Activated T-helper 9 cell treated with anti-CD3 and anti-CD28 coated beads, Interleukin-2, amount 50 U/mL, for 16 hours (primary cell): Measurements from ENCODE around the gene GREM2.

Source experiments
- DNase-seq: peaks from one replicate; pipeline ENCODE4 v3.0.0-alpha.2; 2020; ENCODE audit warnings: low read depth

The GREM2 gene

DNA sequence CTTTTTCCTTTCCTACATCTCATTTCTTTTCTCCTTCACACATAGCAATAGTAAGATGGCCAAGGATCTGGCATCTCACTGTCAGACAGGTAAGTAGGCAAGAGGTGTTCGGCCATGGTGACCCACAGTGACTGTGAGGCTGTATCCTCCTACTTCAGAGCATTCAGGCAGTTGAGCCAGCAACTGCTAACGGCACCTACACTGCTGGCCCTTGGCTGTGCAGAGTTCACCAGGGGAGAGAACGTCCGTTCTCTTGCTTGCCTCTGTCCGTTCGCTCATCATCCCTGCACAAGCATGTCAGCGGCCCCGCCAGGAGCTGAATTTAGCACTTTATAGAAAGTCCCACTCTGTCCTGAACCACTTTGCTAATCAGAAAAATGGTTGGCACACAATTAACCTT is 113.6 kb downstream of the GREM2 start:
- no peak for DNase-seq

DNA sequence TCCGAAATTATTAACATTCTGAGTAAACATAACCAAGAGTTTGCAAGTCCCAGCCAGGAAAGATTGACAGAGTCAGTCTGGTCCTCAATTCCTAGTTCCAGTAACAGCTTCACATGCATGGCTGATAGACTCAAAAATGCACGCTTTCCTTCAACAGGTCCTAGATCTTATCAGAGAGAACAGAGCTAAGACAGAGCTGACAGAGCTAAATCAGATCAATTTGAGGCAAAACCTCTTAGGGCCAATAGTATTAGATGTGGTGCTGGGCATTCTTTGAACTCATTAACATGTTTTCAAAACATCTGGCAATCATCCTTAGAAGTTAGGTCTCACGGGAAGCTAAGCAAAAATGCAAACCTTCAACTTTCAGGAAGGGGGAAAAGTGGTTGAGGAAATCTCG is 114.0 kb downstream of the GREM2 start:
- no peak for DNase-seq

DNA sequence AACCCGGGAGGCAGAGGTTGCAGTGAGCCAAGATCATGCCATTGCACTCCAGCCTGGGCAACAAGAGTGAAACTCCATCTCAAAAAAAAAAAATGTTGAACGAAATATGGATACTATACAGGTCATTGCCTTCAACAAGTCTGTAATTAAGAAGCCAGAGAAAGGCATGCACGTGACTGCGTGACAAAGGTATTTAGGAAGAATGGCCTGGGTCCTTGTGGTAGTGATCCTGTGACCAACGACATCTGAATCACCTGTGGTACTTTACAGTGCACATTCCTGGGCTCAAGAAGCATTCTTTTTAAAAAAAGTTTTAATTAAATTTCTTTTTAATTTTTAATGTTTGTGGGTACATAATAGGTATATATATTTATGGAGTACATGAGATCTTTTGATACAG is 115.0 kb downstream of the GREM2 start:
- DNase-seq = no peak

DNA sequence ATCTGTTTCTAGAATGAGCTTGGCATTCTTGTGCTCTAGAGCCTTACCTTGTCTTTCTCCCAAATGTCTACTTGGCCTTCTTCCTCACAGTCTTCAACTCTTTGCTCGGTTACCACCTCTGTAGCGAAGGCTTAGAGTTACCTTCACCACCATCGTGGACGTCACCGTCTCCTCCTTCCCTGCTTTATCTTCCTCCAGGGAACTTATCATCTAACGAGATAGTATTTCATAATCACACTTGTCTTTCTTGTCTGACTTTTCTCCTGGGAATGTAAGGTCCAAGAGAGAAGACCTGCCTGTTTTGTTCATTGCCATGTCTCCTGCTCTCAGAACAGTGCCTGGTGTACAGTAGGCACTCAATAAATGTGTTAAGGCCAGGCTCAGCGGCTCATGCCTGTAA is 115.6 kb downstream of the GREM2 start:
- DNase-seq = no peak

DNA sequence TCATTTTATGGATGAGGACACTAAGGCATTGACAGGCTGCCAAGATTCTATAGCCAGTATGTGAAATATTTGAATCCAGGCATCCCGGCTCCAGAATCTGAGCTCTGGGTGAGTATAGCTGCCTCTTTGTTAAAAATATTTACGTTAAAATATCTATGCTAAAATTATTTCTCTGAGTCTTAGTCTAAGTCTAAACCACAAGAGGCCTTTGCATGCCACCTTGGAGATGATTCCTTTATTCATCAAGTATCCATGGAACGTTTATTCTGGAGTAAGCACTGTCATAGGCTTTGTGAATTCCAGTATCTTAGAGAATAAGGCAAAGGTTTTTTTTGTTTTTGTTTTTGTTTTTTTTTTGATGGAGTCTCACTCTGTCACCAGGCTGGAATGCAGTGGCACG is 116.4 kb downstream of the GREM2 start:
- DNase-seq = no peak

DNA sequence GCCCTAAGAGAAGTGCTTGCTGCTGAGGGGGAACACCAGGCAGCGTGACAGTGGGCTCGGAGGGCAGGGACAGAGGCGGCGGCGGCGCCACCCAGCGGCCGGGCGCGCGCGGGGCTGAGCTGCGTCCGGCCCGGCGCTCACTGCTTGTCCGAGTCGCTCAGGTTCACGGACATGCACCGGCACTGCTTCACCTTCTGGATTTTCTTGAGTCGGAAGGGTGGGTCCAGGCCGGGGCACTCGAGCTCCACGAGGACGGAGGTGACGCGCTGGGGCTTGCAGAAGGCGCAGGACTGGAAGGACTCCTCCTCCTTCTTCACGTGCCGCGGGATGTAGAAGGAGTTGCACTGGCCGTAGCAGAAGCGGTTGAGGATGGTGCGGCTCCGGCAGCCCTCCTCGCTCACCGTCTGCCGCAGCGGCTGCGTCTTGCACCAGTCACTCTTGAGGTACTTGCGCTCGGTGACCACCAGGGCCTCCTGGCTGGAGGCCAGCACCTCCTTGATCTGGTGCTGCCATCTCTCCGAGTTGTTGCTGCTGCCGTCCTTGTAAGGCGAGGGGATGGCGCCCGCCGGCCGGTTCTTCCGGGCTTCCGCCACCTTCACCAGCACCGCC is 119.0 kb downstream of the GREM2 start:
- no peak for DNase-seq

DNA sequence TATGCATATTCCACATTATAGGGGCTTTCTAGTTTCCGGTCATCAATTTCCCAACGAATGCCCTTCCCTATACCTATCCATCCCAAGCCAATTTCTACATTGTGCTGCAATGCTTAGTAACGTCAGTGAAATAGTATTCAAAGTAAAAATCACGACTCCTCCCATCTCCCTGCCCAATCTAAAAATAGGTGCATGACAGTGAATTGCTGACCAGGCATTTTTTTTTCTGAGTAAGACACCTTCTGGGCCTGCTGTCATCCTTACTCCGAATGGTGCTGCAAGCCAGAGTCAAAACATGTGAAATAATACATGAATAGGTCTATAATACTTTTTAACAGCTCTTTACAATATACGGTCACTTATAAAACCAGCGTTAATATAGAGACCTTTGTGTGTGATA is 120.2 kb downstream of the GREM2 start:
- no peak for DNase-seq

DNA sequence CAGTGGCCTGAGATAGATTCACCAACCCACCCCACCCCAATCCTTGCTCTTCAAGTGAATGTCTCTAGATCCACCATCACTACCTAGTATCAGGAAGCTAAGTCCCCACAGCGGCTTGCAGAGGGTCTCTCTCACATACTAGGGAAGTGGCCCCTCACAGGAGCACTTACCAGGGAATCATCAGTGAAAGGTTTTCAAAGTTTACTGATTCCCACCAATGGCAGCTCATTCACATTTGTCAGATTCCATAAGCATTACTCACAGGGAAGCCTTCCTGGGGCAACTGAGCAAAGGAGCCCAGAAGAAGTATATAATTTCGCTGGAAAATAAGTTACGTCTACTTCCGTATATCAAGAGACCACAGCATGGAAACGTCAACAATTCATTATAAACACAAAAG is 120.8 kb downstream of the GREM2 start:
- DNase-seq = no peak

DNA sequence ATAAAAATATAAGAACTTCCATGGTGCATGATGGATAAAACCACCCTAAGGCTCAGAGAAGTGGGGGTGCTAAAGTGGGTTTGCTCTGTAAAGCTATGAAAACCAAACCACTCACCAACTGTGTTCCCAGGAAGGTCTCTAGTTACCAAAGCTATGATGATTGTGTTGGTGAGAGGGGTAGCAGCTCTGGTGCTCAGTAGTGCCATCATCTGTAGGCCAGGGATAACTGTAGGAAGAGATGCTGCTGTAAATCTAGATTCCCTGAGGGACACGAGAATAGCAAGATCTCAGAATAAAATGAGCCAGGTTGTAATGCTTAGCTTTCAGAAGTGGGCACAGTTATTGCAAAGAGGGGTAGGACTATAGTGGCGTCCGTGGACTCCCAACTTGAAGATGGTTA is 124.5 kb downstream of the GREM2 start:
- no peak for DNase-seq

DNA sequence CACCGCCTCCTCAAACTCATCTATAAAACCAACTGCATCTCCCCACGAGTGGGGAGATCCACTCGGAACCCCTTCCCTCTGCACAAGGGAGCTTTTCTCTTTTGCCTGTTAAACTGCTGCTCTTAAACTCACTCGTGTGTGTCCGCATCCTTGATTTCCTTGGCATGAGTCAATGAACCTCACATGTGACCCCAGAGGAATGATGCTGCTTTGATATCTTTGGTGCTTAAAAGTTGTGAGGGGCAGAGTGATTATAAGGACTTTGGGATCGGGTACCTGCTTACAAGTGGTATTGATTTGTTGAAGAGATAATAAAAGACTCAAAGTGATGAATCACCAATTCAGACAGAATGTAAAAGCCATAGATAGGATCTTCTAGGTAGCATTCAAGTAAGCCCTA is 125.3 kb downstream of the GREM2 start:
- no peak for DNase-seq

DNA sequence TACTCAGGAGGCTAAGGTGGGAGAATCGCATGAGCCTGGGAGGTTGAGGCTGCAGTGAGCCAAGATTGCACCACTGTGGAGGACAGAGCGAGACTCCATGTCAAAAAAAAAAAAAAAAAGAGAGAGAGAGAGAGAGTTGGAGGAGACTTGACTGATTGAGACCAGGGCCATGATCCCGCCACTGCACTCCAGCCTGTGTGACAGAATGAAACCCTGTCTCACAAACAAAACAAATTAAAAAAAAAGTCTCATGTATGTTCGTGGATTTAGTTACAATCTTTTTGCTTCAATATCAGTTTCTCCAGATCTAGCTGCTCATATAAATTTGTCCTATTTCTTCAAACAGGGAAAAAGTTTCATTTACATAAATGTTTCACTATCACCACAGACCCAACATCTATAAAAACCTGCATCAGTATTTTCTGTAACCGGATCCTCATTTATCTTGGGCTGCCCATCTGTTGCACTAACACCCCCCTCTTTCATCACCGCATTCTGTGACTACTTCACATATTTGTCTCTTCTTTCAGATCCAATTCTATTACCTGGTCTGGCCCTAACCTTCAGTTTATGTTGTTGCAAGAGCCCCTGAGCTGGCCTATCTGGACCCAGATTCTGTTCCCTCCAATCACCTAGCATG is 127.0 kb downstream of the GREM2 start:
- DNase-seq = no peak

DNA sequence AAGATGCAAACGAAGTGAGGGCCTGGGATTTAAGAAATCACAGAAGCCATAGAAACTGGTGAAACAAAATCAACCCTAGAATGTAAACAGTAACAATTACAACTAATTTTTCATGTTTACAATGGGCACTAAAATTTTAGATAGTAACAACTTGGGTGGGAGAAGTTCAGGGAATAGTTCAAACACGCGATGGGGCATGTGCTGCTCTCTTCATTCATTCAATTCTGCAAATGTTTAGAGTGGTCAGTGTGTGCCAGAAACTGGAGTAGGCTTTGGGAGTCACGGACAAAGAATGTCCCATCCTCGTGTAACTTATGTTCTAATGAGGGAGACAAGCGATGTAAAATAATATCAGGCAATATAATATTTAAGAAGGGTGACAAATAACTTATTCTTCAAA is 133.4 kb downstream of the GREM2 start:
- DNase-seq = no peak

DNA sequence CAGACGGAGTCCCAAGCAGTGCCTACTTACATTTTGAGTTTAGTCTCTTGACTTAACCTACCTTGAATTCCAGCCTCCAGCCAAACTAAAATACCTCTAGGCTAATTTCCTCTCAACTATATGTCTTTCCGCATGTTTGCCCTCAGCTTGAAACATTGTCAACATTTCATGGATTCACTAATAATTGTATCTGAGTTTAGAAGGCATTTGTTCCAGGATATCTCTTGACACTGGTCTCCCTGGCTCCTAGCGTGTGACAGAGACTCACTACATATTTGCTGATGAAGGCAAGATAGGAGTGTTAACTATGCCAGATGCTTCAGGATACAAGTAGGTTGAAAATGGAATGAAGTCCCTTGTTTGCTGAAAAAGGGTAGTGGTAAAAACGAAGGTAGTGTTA is 136.1 kb downstream of the GREM2 start:
- DNase-seq = no peak

DNA sequence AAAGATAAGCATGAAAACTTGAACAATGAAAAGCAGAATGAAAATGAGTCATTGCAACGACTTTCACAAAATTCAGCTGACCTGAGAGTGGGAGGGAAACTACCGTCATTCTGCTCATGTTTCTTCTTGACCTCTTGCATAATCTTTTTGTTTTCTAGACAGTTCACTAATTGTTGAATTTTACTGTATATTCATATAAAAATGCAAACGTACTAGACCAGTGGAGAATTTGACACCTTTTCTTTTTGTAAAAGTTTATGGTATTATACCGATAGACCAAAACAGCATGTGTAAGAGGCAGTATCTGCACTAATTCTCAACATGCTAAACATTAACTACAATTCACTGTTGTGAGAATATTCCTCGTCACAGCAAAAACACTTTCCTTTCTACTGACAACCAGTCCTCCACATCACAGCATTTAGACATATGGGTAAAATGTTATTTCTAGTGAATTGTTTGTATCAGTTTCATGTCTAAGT is 137.8 kb downstream of the GREM2 start:
- DNase-seq = no peak

DNA sequence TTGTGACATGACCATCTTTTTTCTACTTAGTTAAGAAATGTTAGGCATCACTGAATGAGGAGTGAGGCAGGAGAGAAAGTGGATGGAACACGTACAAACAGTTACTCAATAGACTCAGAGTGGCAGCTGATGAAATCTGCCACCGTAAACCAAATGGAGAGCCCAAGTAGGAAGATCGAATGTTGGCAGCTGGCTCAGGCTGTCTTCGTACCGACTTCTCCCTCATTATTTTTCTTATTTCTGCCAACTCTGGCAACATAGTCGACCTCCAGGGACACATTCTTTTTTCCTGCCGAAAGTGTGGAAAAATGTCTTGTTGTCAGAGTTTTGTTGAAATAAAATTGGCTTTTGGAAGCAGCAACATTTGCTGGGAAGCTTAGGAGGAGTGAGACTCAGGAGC is 143.3 kb downstream of the GREM2 start:
- DNase-seq = no peak

DNA sequence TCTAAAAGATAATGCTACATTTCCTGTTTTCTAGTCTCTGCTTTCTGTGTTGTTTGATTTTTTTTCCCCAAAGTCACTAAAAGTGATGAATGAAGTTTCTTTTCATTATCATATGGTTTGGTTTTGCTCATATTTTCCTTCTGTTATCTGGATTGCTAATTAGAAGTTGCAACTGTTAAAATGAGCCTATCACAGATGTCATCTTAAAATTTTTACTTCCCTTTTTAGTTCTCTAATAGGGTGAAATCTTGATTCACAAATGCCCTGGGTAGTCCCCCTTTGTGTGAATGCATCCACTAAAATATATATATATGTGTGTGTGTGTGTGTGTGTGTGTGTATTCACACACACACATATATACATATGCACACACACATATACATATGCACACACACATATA is 144.1 kb downstream of the GREM2 start:
- no peak for DNase-seq

DNA sequence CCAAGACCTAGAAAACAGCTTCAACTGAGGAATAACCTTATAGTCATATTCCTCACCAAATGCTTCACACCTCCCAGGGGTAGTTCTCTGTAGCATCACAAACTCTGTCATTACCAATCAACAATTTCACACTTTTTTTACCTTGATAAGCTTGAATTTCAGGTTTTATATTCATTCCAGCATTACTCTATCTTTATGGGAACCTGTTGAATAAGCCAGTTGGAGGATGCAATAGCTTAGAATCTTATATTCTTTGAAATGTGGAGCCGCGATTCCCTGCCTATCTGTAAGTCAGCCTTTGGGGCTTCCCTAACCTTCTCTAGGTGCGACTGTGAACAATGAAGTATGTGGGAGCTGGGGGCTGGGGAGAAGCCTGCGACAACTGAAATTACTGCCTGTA is 145.4 kb downstream of the GREM2 start:
- DNase-seq = no peak

DNA sequence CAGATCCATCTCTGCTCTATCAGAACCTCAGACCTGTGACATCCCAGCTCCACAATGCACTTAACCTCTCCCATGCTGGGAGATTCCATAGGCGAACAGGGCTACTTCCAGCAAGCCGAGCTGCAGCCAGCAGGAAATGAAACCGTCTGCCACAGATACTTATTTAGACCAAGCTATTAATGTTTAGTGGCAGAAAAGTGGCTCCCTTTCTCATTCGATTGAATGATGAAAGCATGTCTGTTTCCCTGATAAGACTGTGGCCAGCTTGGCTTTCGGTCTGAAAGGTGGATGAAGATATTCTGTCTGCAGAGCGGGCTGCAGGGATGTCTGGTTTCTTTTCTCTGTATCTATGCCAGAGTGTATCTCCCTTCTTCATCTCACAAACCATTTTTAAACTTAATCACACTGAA is 146.4 kb downstream of the GREM2 start:
- DNase-seq = no peak

DNA sequence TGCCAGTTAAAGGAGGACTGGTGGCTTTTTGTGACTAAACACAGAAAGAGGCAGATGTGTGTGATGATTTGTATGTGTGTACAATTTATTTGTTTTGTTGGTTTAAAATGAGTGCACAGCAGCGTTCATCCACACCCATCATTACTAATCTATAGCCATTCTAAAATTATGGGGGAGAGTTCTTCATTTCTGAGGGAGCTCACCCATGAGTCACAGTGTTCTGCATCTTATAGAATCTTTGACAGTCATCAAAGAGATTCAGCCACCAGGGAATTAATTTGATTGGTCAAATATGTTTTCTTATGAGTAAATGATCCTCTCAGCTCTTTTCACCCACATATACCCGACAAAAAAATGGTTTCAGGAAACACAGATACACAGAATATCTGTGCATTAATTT is 147.9 kb downstream of the GREM2 start:
- no peak for DNase-seq

DNA sequence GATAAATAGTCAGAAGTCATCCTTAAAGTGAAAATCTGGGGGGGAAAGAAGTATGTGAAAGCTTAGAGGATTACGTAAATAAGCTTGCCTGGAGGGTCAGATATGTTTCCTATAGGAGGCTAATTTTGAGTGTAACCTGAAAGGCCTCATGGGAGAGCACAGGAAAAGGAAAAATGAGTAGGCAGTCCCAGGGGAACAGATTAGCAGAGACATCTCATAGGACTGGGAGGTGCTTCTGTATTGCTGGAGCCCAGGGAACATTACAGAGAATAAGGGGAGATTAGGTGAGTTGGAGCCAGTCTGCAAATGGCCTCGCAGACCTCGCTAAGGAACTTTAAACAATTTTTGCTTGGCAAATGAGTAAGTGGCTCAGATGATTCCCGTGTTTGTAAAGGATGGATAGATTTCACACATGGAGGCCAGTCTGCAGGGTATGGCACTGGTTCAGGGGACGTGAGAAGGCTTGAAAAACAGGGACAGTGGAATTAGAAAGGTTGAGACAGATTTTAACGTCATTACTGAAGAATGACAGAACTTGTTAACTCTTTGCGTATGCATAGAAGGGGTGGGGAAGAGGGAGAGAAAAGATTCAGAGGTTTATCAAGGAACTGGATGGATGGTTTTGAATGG is 149.1 kb downstream of the GREM2 start:
- DNase-seq = no peak

DNA sequence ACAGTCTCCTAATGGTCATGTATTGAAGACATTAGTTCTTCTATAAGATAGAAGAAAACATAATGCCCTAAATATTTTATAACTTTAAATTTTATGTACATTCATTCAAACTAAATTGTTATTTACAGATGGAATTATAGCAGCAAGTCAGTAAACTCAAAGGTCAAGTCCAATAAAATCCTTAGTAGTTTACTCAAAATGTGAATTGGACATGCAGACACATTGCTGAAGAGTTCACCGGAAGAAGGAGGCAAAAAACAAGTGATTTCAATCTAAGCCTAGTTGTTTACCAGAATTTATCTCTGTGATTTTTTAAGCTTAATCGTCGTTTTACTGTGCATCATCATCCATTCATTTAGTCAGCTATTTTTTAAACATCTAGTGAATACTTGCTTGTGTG is 149.7 kb downstream of the GREM2 start:
- no peak for DNase-seq

DNA sequence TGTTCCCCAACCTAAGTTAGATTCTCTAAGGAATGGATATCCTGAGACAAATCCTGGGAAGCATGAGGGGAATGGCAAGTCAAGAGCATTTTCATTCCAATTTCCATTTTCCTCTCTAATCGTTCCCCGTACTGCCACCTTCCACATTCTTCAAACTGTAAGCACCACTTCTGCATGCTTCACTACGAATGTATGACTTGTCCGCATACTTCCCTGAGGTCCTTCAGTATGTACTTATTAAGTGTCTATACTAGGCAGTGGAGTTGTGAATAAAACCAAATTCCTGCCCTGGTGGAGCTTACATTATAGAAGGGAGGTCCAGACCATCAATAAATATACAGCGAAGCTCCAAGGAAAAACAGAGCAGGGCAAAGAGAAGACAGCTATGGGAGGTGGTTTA is 154.8 kb downstream of the GREM2 start:
- DNase-seq = no peak

DNA sequence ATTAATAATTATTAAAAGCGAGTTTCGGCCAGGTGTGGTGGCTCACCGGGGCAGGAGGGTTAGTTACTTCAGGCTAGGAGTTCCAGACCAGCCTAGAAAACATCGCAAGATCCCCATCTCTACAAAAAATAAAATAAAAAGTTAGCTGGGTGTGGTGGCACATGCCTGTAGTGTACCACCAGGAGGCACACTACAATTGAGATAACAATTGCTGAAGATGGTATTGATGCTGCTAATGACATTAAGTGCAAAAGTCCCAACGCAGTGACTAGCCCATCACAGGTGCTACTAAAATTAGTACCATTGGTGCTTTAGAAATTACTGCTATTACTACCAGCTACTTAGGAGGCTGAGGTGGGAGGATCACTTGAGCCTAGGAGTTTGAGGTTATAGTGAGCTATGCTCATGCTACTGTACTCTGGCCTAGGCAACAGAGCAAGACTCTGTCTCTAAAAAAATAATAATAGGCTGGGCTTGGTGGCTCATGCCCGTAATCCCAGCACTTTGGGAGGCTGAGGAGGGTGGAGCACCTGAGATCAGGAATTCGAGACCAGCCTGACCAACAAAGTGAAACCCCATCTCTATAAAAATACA is 156.6 kb downstream of the GREM2 start:
- DNase-seq = no peak
